ENCODE measurements around the gene PUS1.
"Not testable (repeated sequence)": the region's sequence is repeated elsewhere in the genome, so short reads cannot be mapped to it uniquely, and the experiment has no call there.

Gene PUS1

DNA sequence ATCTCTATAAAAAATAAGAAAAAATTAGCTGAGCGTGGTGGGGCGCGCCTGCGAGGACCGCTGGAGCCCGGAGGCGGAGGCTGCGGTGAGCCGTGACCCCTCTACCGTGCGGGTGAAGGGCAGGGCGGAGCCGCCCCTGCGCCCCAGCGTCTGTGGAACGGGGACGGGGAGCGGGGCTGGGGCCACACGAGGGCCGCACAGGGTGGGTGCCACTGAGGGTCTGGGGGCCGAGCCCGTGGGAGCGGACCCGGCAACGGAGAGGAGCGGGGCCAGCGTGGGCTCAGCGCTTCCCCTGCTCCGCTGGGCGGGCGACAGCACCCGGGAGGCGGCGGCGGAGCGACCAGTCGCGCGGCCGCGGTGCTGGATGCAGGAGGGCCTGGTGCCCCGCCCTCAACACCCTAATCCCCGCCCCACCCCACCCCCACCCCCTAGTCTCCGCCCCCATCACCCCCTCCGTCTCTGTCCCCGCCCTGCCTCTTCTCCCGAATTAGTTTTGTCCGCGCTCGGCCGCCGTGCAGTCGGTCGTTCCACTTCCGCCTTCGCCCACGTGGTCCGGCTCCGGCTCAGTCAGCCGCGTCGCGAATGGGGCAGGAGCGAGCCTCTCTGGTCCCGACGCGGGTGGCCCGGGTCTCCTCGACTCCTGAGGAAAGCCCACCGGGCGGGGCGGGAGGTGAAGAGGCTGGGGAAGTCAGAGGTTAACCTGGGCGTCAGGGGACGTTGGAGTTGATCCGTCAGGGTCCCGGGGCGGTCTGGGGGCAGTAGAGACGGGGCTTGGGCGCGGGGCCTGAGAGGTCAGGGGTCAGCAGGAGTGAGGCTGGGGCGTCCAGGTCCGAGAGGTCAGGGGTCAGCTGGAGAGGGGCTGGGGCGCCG, at the start of gene PUS1:
PUS1 (plus strand) TSS at position 566 of the 870 bp plus-strand sequence. CDS start 447 bp downstream, outside the sequence.
- DNase-seq (ENCODE audit: low read depth): peak; percentile 62

GRCh38 chr12:131882804-131883520, 46.1 kb upstream of the PUS1 start:
- DNase-seq (ENCODE audit: low read depth): no peak

DNA sequence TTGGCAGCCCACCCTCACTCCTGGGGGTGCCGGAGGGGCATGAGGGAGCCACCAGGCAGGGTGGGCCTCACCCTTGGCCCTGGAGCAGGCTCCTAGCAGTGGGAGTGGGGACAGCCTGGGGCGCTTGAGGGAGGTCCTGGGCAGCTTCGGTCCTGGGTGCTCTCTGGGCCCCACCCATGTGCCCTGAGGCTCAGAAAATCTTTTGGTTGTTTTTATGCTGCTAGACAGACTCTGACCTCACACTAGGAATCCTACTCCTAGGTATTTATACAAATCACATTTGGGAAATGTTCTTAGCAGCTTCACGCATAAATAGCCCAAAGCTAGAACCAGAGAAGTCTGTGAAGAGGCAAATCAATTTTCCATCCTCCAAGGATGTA, 45.6 kb upstream of the PUS1 start:
- DNase-seq (ENCODE audit: low read depth): no peak

- DNase-seq (ENCODE audit: low read depth): not testable (repeated sequence)
These were observed 44.0 kb upstream of the PUS1 start for GRCh38 chr12:131885076-131885475.

GRCh38 chr12:131885543-131886057, 43.5 kb upstream of the PUS1 start:
- no peak for DNase-seq (ENCODE audit: low read depth)

DNA sequence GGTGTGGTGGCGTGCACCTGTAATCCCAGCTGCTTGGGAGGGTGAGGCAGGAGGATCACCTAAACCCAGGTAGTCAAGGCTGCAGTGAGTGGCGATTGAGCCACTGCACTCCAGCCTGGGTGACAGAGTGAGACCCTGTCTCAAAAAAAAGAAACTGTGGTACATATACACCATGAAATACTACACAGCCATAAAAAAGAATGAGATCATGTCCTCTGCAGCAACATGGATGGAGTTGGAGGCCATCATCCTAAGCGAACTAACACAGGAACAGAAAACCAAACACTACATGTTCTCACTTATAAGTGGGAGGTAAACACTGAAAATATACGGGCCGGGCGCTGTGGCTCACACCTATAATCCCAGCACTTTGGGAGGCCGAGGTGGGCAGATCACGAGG, 37.4 kb upstream of the PUS1 start:
- DNase-seq (ENCODE audit: low read depth): not testable (repeated sequence)

DNA sequence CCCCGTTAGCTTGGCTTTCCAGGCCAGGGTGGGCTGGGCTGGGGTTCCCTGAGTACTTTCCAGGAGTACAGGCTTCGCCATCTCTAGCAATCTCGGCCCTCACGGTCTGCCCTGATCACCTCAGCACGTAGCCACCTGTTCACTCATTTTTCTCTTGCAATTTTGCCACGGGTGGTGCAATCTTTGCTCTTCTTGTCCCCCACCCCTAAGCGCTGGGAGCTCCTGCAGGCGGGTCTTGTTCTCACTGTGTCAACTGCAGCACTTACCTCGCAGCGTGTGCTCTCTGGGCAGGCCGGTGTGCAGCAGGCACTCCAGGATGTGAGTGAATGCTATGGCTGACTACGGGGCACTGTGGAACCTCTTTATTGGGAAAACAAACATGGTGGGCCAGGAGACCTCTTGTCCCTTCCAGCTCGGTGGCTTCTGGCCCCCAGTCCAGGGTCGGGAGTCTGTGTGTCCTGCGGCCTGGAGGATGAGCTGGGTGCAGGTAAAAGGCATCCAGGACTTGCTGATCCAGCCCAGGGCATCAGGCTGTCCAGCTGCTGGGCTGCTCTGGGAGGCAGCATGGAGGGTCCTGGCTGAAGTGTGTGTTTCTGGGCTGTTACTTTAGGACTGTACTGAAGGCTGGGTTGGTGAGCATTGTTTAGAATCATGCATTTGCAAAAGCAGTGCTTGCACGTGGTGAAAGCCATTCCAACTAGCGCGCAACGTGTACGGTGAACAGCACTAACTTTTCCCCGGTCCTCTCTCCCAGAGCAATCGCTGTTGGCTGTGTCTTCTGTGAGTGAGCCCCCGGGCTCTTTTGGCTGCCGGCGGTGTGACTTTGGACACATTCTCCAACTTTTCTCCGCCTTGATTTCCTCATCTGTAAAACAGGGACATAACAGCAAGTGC, 36.1 kb upstream of the PUS1 start:
- no peak for DNase-seq (ENCODE audit: low read depth)

DNA sequence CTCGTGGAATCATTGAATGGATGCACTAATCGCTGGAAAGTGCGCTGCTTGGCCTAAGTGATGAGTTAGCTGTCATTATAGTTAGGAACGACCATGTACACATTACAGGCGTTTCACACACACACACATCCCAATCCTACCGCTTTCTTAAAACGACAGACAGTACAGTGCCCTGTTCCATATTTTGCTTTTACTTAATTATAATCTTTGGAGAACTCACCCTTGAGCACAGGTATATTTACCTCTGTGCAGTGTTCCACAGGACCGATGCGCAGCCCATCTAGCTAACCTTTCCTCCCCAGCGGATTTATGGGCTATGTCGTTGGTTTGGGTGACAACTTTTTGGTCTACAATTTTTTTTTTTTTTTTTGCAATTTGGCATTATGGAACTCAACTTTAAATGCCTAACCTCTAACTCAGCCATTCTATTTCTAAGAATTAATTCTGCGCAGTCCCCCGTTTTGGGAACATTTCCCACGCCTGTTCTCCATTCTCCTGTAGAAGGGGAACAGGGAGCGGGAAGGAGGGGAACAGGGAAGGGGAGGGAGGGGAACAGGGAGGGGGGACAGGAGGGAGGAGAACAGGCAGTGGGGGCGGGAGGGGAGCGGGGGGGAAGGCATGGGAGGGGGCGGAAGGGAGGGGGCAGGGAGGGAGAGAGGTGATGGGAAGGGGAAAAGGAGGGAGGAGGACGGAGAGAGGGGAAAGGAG, 35.3 kb upstream of the PUS1 start:
- DNase-seq (ENCODE audit: low read depth): no peak

GRCh38 chr12:131894313-131894860, 34.7 kb upstream of the PUS1 start, which contains the start of gene ULK1:
TSS of gene ULK1 (plus strand) at chr12:131894622. CDS start at chr12:131895002, 380 bp downstream.
- DNase-seq (ENCODE audit: low read depth): peak; percentile 40

- no peak for DNase-seq (ENCODE audit: low read depth)
These were observed 34.0 kb upstream of the PUS1 start for GRCh38 chr12:131894981-131895639.

GRCh38 chr12:131895640-131896079, 33.4 kb upstream of the PUS1 start:
- DNase-seq (ENCODE audit: low read depth): no peak

GRCh38 chr12:131896080-131896810, 32.8 kb upstream of the PUS1 start:
- DNase-seq (ENCODE audit: low read depth): peak; percentile 46

DNA sequence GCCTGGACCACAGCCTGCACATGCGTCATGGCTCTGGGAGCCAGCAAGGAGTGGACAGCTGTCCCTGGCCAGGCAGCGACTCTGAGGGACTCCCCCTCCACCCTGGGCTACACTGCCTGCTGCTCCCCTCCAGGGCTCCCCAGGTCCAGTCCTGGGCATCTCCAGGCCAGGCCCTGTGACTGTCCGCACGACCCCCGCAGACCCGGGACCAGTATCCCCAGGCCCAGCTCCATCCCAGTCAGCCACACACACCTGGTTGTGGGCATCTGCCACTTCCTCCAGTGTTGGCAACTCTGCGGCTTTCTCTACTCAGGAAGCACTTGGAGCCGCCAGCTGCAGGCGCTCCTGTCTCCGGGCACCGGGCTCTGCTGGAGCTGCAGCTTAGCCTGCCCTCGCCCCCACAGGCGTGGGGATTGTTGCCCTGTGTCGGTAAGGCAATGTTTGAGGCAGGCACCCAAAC, 32.2 kb upstream of the PUS1 start:
- DNase-seq (ENCODE audit: low read depth): no peak

DNA sequence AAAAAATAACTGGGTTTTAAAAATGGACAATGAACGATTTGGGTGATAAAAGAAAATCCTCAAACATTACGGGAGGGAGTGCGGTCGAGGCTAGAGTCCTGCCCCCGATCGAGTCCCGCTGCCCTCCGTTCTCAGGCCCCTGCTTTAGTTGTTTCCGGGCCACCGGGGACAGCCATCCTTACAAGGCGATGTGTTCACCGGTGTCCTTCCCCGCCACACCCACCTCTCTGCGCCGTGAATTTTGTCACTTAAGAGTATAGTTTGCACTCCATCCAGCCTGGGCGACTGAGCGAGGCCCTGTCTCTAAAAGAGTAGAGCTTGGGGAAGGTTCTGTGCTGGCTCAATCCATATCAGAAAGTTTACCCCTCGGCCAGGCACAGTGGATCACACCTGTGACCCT, 31.8 kb upstream of the PUS1 start:
- DNase-seq (ENCODE audit: low read depth): no peak

- no peak for DNase-seq (ENCODE audit: low read depth)
These were observed 31.2 kb upstream of the PUS1 start for GRCh38 chr12:131897875-131898274.

- DNase-seq (ENCODE audit: low read depth): no peak
These were observed 28.7 kb upstream of the PUS1 start for GRCh38 chr12:131900397-131900796.

- no peak for DNase-seq (ENCODE audit: low read depth)
These were observed 27.4 kb upstream of the PUS1 start for GRCh38 chr12:131901431-131902331.
